ENCODE results near the gene SMARCA2. TPM values are rescaled to one million over a fixed set of nuclear protein-coding genes. Genes with fewer than 3 reads are reported as not detected.

Gene SMARCA2
- total RNA-seq, 1 experiment from 2014 or later, result 15.2 TPM

DNA sequence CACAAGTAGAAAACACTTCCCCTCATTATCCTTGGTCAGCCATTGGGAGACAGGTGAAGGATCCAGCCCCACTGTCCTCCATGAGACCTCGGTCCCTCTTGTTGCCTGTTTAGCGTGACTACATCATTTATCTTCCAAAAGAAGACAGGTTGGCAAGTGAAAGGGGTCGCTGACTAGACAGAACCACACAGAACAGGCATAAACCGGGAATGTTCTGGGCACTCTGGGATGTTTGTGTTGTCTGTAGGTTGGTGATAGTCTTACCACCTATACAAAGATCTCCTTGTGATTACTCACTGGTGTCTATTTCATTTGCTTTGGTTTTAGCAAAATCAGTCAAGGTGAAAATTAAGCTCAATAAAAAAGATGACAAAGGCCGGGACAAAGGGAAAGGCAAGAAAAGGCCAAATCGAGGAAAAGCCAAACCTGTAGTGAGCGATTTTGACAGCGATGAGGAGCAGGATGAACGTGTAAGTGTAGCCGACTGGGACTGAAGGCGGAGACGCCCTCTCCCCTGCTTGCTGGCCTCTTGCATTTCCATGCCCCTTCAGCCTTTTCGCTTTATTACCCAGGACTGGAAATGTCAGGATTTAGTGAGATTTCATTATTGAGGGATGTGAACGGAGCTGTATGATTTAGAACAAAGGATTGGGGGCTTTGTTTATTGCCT, 175.9 kb downstream of the SMARCA2 start:
- Histone ChIP-seq H3K4me3 (no peak overlapping the region), H3K9me3 (no peaks in the 10 kb centered on the region), H3K36me3 (peaks cover 4% of the 10 kb centered on the region; the same call in 1 of the 2 replicates), H3K27me3 (no peaks in the 10 kb centered on the region)
- no peak for DNase-seq

- Histone ChIP-seq H3K4me3 (no peak overlapping the region), H3K27me3 (no peaks in the 10 kb centered on the region), H3K9me3 (no peaks in the 10 kb centered on the region), H3K36me3 (peaks cover 4% of the 10 kb centered on the region; the same call in 1 of the 2 replicates)
- DNase-seq, result no peak
These were observed 176.4 kb downstream of the SMARCA2 start for GRCh38 chr9:2191609-2191972.

- Histone ChIP-seq H3K27me3 (no peaks in the 10 kb centered on the region), H3K4me3 (no peak overlapping the region), H3K36me3 (peaks cover 4% of the 10 kb centered on the region; the same call in 1 of the 2 replicates), H3K9me3 (no peaks in the 10 kb centered on the region)
- no peak for DNase-seq
These were observed 177.3 kb downstream of the SMARCA2 start for GRCh38 chr9:2192356-2192979.

DNA sequence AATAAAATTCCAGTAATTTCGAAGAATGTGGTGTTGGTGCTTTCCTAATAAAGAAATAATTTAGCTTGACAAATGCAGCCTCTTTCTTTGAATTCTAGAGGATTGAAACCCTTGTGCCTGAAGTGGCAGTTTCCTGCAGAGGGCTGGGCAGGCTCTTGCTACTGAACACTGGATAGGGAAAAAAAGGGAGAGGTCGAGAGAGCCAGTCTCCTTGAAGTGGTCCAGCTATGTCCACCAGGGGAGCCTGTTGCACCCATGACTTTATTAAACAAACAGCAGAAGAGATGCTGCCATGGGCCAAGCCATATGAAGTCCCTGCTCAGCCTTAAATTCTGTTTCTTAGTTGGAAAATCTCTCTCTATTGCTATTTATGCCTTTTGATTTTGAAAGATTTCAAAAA, 178.4 kb downstream of the SMARCA2 start:
- H3K36me3 ChIP-seq, result peaks cover 4% of the 10 kb centered on the region; the same call in 1 of the 2 replicates

GRCh38 chr9:2195211-2195610, 180.1 kb downstream of the SMARCA2 start:
- no peaks in the 10 kb centered on the region for H3K9me3 ChIP-seq
- no peak for DNase-seq
- H3K4me3 ChIP-seq, result no peak overlapping the region
- no peaks in the 10 kb centered on the region for H3K27me3 ChIP-seq
- H3K36me3 ChIP-seq, result peaks cover 4% of the 10 kb centered on the region; the same call in 1 of the 2 replicates

More for the DNA sequence above, 178.4 kb downstream of the SMARCA2 start:
- Histone ChIP-seq H3K27me3 (no peaks in the 10 kb centered on the region), H3K4me3 (no peak overlapping the region), H3K9me3 (no peaks in the 10 kb centered on the region)
- DNase-seq, result no peak

DNA sequence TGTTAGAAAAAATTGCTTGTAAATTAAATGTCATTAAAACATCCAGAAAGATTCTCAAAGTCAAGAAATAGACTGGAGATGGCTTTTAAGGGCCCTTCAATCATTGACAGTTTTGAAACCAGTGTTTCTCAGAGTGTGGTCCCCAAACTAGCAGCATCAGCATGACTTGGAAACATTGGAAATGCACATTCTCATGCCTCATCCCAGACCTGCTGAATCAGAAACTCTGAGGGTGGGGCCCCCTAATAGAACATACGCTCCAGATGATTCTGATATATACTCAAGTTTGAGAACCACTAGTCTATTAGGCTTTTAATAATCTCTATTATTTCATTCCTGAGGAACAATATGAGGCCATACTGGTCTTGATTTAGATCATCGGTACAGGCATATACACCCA, 181.6 kb downstream of the SMARCA2 start:
- Histone ChIP-seq H3K27me3 (no peaks in the 10 kb centered on the region), H3K9me3 (no peaks in the 10 kb centered on the region), H3K36me3 (peaks cover 4% of the 10 kb centered on the region; the same call in 1 of the 2 replicates), H3K4me3 (no peak overlapping the region)
- DNase-seq, result no peak

- DNase-seq, result no peak
- Histone ChIP-seq H3K27me3 (no peaks in the 10 kb centered on the region), H3K4me3 (no peak overlapping the region), H3K9me3 (no peaks in the 10 kb centered on the region), H3K36me3 (no peaks in the 10 kb centered on the region)
These were observed 183.9 kb downstream of the SMARCA2 start for GRCh38 chr9:2198956-2199635.

DNA sequence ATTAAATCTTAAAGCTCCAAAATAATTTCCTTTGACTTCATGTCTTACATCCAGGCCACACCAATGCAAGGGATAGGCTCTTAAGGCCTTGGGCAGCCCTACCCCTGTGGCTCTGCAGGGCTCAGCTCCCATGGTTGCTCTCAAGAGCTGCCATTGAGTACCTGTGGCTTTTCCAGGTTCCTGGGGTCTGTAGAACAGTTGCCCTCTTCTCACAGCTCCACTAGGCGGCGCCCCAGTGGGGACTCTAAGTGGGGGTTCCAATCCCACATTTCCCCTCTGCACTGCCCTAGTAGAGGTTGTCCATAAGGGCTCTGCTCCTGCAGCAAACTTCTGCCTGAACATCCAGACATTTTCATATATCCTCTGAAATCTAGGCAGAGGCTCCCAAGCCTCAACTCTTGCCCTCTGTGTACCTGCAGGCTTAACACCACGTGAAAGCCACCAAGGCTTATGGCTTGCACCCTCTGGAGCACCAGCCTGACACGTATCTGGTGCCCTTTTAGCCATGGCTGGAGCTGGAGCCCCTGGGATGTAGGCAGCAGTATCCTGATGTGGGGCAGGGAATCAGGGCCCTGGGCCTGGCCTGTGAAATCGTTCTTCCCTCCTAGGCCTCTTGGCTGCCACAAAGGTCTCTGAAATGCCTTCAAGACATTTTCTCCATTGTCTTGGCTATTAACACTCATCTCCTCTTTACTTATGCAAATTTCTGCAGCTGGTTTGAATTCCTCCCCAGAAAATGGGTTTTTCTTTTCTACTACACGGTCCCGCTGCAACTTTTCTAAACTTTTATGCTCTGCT, 185.1 kb downstream of the SMARCA2 start:
- H3K9me3 ChIP-seq, result no peaks in the 10 kb centered on the region
- H3K4me3 ChIP-seq, result no peak overlapping the region
- H3K27me3 ChIP-seq, result no peaks in the 10 kb centered on the region
- H3K36me3 ChIP-seq, result no peaks in the 10 kb centered on the region
- no peak for DNase-seq

DNA sequence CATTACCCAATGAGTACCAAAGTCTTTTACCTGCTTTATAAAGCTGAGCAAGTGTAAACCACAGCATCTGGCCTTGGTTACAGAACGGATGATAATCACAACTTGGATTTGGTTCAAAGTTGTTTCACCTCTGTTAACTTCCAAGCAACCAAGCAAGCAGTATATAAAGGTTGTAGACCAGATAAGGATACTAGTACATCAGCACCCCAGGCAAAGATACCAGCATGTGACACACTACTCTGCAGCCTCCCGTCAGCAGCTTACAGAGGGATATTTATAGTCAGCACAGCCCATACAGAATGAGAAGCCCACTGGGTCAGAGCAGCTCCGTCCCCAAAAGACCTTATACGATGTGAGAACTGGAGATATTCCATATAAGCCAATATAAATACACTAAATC, 193.3 kb downstream of the SMARCA2 start:
- Histone ChIP-seq H3K9me3 (no peaks in the 10 kb centered on the region), H3K4me3 (no peak overlapping the region), H3K36me3 (no peaks in the 10 kb centered on the region), H3K27me3 (no peaks in the 10 kb centered on the region)
- no peak for DNase-seq

DNA sequence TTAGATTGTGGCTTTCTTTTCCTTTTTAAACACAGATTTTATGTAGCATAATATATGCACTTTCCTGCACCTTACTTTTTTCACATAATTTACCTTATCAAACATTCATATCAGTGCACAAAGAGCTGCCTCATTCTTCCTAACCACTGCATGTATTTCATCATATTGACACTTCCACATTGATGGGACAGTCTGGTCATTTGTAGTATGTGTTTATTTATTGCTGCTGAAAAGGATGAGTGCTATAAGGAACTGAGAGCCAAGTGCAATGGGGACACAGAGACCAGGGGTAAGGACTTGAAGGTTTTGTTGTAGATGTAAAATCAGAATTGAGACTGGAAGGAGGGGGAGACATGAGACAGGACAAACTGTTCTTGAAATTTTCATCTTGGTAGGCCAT, 193.8 kb downstream of the SMARCA2 start:
- Histone ChIP-seq H3K9me3 (no peaks in the 10 kb centered on the region), H3K27me3 (no peaks in the 10 kb centered on the region)
- DNase-seq, result no peak

GRCh38 chr9:2209400-2209799, 194.3 kb downstream of the SMARCA2 start:
- no peak for DNase-seq
- H3K9me3 ChIP-seq, result no peaks in the 10 kb centered on the region
- H3K36me3 ChIP-seq, result no peaks in the 10 kb centered on the region
- no peak overlapping the region for H3K4me3 ChIP-seq
- H3K27me3 ChIP-seq, result no peaks in the 10 kb centered on the region

More for the DNA sequence above, 193.8 kb downstream of the SMARCA2 start:
- no peaks in the 10 kb centered on the region for H3K36me3 ChIP-seq
- H3K4me3 ChIP-seq, result no peak overlapping the region

DNA sequence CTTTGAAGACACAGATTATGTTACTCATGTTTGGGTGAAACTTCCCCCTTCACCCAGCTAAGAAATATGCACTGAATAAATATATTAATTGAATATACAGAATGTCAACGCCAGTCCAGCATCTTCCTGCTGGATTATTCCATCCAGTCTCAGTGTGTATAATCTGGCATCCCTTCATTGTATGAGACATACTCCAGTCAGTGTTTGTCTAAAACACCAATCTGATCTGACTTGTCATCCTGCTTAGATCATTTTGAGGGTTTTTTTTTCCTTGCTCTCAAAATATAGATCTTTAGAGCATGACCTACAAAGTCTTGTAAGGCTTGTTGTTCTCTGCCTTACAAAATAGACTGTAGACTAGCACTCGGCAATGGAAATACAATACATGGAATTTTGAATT, 195.1 kb downstream of the SMARCA2 start:
- DNase-seq, result no peak
- no peak overlapping the region for H3K4me3 ChIP-seq
- no peaks in the 10 kb centered on the region for H3K36me3 ChIP-seq
- H3K27me3 ChIP-seq, result no peaks in the 10 kb centered on the region
- H3K9me3 ChIP-seq, result no peaks in the 10 kb centered on the region

GRCh38 chr9:2213830-2214468, 198.8 kb downstream of the SMARCA2 start:
- Histone ChIP-seq H3K36me3 (no peaks in the 10 kb centered on the region), H3K4me3 (no peak overlapping the region), H3K9me3 (no peaks in the 10 kb centered on the region), H3K27me3 (no peaks in the 10 kb centered on the region)
- DNase-seq, result no peak

- no peaks in the 10 kb centered on the region for H3K9me3 ChIP-seq
- no peak for DNase-seq
- H3K36me3 ChIP-seq, result no peaks in the 10 kb centered on the region
- no peaks in the 10 kb centered on the region for H3K27me3 ChIP-seq
- H3K4me3 ChIP-seq, result no peak overlapping the region
These were observed 199.6 kb downstream of the SMARCA2 start for GRCh38 chr9:2214707-2215106.

- Histone ChIP-seq H3K4me3 (no peak overlapping the region), H3K9me3 (no peaks in the 10 kb centered on the region), H3K27me3 (no peaks in the 10 kb centered on the region), H3K36me3 (no peaks in the 10 kb centered on the region)
- no peak for DNase-seq
These were observed 200.8 kb downstream of the SMARCA2 start for GRCh38 chr9:2215921-2216441.

- DNase-seq, result no peak
- no peaks in the 10 kb centered on the region for H3K9me3 ChIP-seq
- H3K4me3 ChIP-seq, result no peak overlapping the region
- H3K36me3 ChIP-seq, result no peaks in the 10 kb centered on the region
- H3K27me3 ChIP-seq, result no peaks in the 10 kb centered on the region
These were observed 201.4 kb downstream of the SMARCA2 start for GRCh38 chr9:2216591-2216990.
